Measurements from ENCODE around the gene GPR141.

GPR141 gene

DNA sequence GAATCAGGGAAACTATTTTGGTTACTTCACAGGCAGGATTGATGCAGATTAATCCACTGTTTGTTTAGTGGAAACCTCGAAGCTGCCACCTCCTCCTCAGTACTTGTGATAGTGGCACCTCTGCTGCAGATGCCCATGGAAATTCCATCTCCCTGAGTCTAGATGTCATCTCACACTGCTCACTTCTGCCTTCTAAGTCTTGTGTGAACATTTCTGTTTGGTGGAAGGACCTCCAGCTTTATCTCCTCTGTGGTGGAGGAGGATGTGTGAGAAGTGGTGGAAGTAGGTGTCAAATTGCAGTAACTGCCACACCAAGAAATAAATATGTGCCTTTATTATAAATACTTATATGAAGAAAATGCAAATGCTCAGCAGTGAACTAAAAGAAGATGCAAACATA, 25.8 kb upstream of the GPR141 start:
- TF ChIP-seq EZH2 (IDR thresholded peaks at IDR 0.05; ENCODE audit: borderline replicate concordance, low read length) (no peak), CTCF (IDR thresholded peaks at IDR 0.05; ENCODE audit: low read length) (no peak)
- Histone ChIP-seq H3K9me3 (ENCODE audit: low read length) (no peaks in the 10 kb centered on the region), H3K79me2 (ENCODE audit: insufficient read depth, low read length) (no peaks in the 10 kb centered on the region), H3K27me3 (ENCODE audit: insufficient read depth, low read length) (no peaks in the 10 kb centered on the region), H3K27ac (ENCODE audit: low read depth, low read length, poor library complexity, severe bottlenecking) (no peak overlapping the region), H3K4me3 (ENCODE audit: low read depth, low read length, poor library complexity, severe bottlenecking) (no peak overlapping the region), H3K4me1 (ENCODE audit: insufficient read depth, low read length, severe bottlenecking) (no peaks in the 10 kb centered on the region), H4K20me1 (ENCODE audit: insufficient read depth, low read length) (no peaks in the 10 kb centered on the region), H3F3A (ENCODE audit: insufficient read depth, low read length) (no peaks in the 10 kb centered on the region), H3K9me2 (ENCODE audit: low read depth, low read length) (no peaks in the 10 kb centered on the region), H2AFZ (ENCODE audit: low read length) (no peak overlapping the region), H3K9ac (ENCODE audit: low read length) (no peak overlapping the region), H3K4me2 (ENCODE audit: low read length) (no peak overlapping the region), H3K36me3 (ENCODE audit: insufficient read depth, low read length) (no peaks in the 10 kb centered on the region)

GRCh38 chr7:37659971-37660565, 23.5 kb upstream of the GPR141 start:
- Histone ChIP-seq H3K4me2 (ENCODE audit: low read length) (no peak overlapping the region), H3K27me3 (ENCODE audit: insufficient read depth, low read length) (no peaks in the 10 kb centered on the region), H3K4me3 (ENCODE audit: low read depth, low read length, poor library complexity, severe bottlenecking) (no peak overlapping the region), H3K4me1 (ENCODE audit: insufficient read depth, low read length, severe bottlenecking) (no peaks in the 10 kb centered on the region), H3F3A (ENCODE audit: insufficient read depth, low read length) (no peaks in the 10 kb centered on the region), H3K9me2 (ENCODE audit: low read depth, low read length) (no peaks in the 10 kb centered on the region), H4K20me1 (ENCODE audit: insufficient read depth, low read length) (no peaks in the 10 kb centered on the region), H2AFZ (ENCODE audit: low read length) (no peak overlapping the region), H3K79me2 (ENCODE audit: insufficient read depth, low read length) (no peaks in the 10 kb centered on the region), H3K9ac (ENCODE audit: low read length) (no peak overlapping the region), H3K27ac (ENCODE audit: low read depth, low read length, poor library complexity, severe bottlenecking) (no peak overlapping the region), H3K36me3 (ENCODE audit: insufficient read depth, low read length) (no peaks in the 10 kb centered on the region), H3K9me3 (ENCODE audit: low read length) (no peaks in the 10 kb centered on the region)
- TF ChIP-seq EZH2 (IDR thresholded peaks at IDR 0.05; ENCODE audit: borderline replicate concordance, low read length) (no peak), CTCF (IDR thresholded peaks at IDR 0.05; ENCODE audit: low read length) (no peak)

DNA sequence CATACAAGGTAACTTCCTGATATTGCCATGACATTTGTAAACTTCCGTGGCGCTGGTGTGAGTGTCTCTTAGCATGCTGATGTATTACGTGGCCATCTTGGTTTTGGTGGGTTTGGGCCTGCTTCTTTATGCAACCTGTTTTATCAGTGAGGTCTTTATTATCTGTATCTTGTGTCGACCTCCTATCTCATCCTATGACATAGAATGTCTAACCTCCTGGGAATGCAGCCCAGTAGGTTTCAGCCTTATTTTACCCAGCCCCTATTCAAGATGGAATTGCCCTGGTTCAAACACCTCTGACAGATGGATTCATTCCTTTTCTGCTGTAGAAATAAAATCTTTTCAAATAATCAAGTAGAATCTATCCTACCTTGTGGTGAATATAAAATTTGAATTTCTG, 23.0 kb upstream of the GPR141 start:
- Histone ChIP-seq H4K20me1 (ENCODE audit: insufficient read depth, low read length) (no peaks in the 10 kb centered on the region), H3K4me1 (ENCODE audit: insufficient read depth, low read length, severe bottlenecking) (no peaks in the 10 kb centered on the region), H2AFZ (ENCODE audit: low read length) (no peak overlapping the region), H3K36me3 (ENCODE audit: insufficient read depth, low read length) (no peaks in the 10 kb centered on the region), H3K4me3 (ENCODE audit: low read depth, low read length, poor library complexity, severe bottlenecking) (no peak overlapping the region), H3F3A (ENCODE audit: insufficient read depth, low read length) (no peaks in the 10 kb centered on the region), H3K4me2 (ENCODE audit: low read length) (no peak overlapping the region), H3K79me2 (ENCODE audit: insufficient read depth, low read length) (no peaks in the 10 kb centered on the region), H3K9me2 (ENCODE audit: low read depth, low read length) (no peaks in the 10 kb centered on the region), H3K9me3 (ENCODE audit: low read length) (no peaks in the 10 kb centered on the region), H3K27ac (ENCODE audit: low read depth, low read length, poor library complexity, severe bottlenecking) (no peak overlapping the region), H3K27me3 (ENCODE audit: insufficient read depth, low read length) (no peaks in the 10 kb centered on the region), H3K9ac (ENCODE audit: low read length) (no peak overlapping the region)
- TF ChIP-seq EZH2 (IDR thresholded peaks at IDR 0.05; ENCODE audit: borderline replicate concordance, low read length) (no peak), CTCF (IDR thresholded peaks at IDR 0.05; ENCODE audit: low read length) (no peak)

Data from OCI-LY1 (cell line).